ENCODE measurements around the gene KCNQ5.

- TF ChIP-seq CTCF (IDR thresholded peaks at IDR 0.05), result no peak
- TF ChIP-seq POLR2A (IDR thresholded peaks at IDR 0.05), result no peak
These were observed 203.0 kb downstream of the KCNQ5 start for GRCh38 chr6:72824833-72825232.

All from thyroid gland (tissue), 4 donors.